Middle frontal gyrus (tissue), 1 donor: ENCODE measurements around the gene F2R.
"Not testable (repeated sequence)": the region's sequence is repeated elsewhere in the genome, so short reads cannot be mapped to it uniquely, and the experiment has no call there.

Source experiments
- DNase-seq: peaks from one replicate; pipeline ENCODE4 v3.0.0-alpha.2; 2015; ENCODE audit warnings: low spot score; ENCODE audit errors: extremely low spot score

F2R gene

GRCh38 chr5:76718880-76719279 lies 3.0 kb downstream of the F2R start:
- DNase-seq, result no peak

- no peak for DNase-seq
Observed at GRCh38 chr5:76720988-76721569, 5.2 kb downstream of the F2R start.

GRCh38 chr5:76723266-76723665 lies 7.3 kb downstream of the F2R start:
- no peak for DNase-seq

- no peak for DNase-seq
Observed at GRCh38 chr5:76723906-76724305, 8.0 kb downstream of the F2R start.

- no peak for DNase-seq
Observed at GRCh38 chr5:76724871-76725270, 8.9 kb downstream of the F2R start.

GRCh38 chr5:76728965-76729364 lies 13.0 kb downstream of the F2R start:
- DNase-seq, result no peak

- no peak for DNase-seq
Observed at GRCh38 chr5:76729373-76730290, 13.7 kb downstream of the F2R start.

GRCh38 chr5:76732405-76733048 lies 16.6 kb downstream of the F2R start:
- no peak for DNase-seq

- DNase-seq, result no peak
Observed at GRCh38 chr5:76733049-76733417, 17.1 kb downstream of the F2R start.

- DNase-seq, result no peak
Observed at GRCh38 chr5:76735762-76736545, 20.0 kb downstream of the F2R start.

- no peak for DNase-seq
Observed at GRCh38 chr5:76736679-76737556, 21.0 kb downstream of the F2R start.

- no peak for DNase-seq
Observed at GRCh38 chr5:76737846-76738245, 21.9 kb downstream of the F2R start.

GRCh38 chr5:76741506-76741905 lies 25.6 kb downstream of the F2R start:
- not testable (repeated sequence) for DNase-seq

GRCh38 chr5:76742583-76742982 lies 26.7 kb downstream of the F2R start:
- no peak for DNase-seq

- DNase-seq, result no peak
Observed at GRCh38 chr5:76744632-76745031, 28.7 kb downstream of the F2R start.

- DNase-seq, result no peak
Observed at GRCh38 chr5:76745670-76746069, 29.7 kb downstream of the F2R start.

- DNase-seq, result no peak
Observed at GRCh38 chr5:76746677-76747076, 30.8 kb downstream of the F2R start.

GRCh38 chr5:76747706-76748105 lies 31.8 kb downstream of the F2R start:
- no peak for DNase-seq

- no peak for DNase-seq
Observed at GRCh38 chr5:76751291-76751690, 35.4 kb downstream of the F2R start.

- no peak for DNase-seq
Observed at GRCh38 chr5:76754668-76755078, 38.7 kb downstream of the F2R start.
